A204.1 (cell line): ENCODE measurements around the gene CDC20.

Experiments used
- FAIRE-seq: peaks from 2 replicates; lab custom pipeline; 2012; peaks lifted over from hg19 to GRCh38; lab: Jason Lieb, UNC

Gene CDC20

DNA sequence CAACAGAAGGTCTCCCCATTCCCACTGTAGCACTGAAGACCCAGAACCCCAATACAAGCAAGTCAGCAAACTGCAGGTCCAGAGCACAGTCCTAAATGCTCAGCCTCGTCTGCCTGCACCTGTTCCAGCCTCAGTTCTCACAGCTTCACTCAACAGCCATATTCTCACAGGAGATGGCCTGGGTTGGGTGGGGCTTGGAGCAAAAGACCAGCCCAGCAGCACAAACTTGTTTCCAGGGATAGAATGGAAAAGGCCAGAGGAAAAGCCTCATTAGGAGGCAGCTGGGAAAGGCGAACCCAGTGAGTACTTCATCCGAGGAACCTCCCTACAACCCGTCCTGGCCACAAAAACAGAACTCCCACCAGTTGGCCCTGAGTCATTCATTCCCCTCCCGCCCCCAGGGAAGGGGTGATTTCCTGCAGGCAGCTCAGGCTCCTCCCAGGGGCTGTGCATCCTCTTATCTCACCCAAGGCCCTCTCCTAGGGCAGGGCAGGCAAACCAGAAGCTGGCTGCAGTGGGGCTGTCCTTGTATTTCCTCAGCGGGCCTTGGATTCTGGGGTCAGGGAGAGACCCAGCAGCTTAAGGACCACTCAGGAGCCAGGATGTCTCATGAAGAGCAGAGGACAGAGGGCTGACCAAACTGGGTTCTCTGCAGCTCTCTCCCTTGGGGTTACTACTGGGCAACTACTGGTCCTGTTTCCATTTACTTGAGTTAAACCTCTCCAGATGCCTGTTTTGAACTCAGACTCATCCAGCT lies 28.6 kb upstream of the CDC20 start:
- no peak for FAIRE-seq

- no peak for FAIRE-seq
Observed at GRCh38 chr1:43331688-43332087, 27.1 kb upstream of the CDC20 start.

DNA sequence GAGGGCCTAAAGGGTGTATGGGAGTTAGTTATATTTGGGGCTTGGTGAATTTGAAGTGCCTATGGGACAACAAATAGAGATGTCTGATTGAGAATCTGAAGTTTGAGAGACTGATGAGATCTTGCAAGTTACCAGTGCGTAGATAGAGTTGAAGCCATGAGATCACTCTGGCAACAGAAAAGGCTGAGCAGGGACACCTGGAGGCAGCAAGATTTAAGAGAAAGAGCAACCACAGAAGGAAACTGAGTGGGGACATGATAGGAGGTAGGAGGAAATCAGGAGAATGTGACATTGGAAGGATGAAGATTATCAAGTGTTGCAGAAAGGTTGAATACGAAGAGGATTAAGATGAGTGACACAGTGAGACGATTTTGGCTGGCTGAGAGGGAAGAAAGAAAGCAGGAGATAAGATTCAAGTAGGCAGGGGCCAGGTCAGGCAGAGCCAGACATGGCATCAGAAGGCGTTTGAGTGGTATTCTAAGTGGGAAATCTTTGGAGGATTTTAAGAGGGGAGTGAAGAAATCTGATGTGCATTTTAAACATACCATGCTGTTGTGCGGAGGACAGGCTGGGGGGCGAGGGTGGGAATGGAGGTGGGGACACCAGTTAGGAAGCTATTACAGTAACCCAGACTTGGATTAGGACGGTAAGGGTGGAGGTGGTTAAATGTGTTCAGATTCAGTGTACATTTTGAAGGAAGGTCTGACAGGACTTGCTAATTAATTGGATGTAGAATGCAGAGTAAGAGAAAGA lies 24.2 kb upstream of the CDC20 start:
- no peak for FAIRE-seq

DNA sequence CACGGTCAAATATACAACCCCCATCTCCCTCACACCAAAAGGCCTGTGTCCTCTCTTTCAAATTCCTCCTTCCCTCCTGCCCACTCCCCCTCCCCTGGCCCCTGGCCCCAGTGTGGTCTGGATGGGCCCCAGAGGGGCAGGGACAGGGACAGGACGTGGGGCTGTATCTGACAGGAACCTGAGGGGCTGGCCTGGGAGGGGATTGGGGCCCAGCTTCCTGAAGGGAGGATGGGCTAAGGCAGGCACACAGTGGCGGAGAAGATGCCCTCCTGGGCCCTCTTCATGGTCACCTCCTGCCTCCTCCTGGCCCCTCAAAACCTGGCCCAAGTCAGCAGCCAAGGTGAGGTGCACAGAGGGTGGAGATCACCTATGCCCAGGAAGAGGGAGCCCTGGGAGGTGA lies 21.2 kb upstream of the CDC20 start, which contains the start of gene MPL:
Gene MPL, plus strand, starts transcription at position 231 of the 400 bp plus-strand sequence. Its CDS starts 31 bp downstream, at position 262.
- FAIRE-seq, result no peak

DNA sequence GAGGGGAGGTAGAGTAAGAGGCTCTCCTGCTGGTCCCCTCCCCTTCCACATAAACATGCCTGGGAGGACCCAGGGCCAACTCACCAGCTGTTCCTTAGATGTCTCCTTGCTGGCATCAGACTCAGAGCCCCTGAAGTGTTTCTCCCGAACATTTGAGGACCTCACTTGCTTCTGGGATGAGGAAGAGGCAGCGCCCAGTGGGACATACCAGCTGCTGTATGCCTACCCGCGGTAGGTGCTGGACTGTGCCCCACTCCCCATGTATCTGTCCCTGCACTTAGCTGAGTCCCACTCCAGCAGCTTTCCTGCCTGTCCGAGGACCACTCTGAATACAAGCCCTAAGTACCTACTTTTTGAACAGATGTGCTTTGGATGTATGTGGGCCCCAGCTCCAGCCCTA lies 20.8 kb upstream of the CDC20 start:
- FAIRE-seq, result no peak

DNA sequence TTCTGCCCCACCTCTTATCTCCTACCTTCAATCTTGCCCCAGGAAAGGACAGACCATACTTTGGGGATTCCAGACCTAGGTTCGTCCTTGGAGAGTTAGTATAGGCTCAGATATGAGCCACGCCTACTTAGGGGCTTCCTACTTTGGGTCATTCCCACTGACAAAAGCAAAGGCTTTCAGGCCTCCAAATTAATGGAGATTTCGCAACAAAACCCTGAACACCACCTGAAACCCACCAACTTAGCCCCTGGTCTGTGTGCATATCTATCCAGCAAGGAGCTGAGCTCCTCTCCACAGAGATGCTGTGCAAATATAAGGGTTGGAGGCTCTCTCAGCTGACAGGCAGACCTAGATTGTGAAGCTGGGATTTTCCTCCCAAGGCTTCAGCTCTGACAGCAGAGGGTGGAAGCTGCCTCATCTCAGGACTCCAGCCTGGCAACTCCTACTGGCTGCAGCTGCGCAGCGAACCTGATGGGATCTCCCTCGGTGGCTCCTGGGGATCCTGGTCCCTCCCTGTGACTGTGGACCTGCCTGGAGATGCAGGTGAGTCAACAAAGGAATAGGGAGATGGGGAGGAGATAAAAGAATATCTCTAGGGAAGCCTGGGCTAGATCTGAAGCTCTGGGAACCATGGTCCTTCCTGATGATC lies 19.1 kb upstream of the CDC20 start:
- FAIRE-seq, result no peak

DNA sequence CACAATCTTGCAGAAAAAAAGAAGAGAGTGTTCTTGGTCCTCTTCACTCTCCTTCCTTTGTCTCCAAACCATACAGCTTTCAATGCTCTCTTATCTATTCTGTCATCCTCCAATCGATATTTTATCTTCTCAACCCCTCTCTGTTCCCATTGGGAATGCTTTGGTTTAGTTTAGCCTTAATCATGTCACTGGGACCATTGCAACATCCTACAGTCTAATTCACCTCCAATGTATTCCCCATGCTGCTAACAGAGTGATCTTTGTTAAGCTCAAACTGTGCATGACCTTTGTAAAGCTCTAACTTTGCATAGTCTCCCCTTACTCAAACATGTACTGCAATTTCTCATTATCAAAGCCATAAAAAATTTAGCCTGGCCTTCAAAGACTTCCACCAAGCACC lies 18.2 kb upstream of the CDC20 start:
- no peak for FAIRE-seq

- no peak for FAIRE-seq
Observed at GRCh38 chr1:43344267-43344850, 14.4 kb upstream of the CDC20 start.

DNA sequence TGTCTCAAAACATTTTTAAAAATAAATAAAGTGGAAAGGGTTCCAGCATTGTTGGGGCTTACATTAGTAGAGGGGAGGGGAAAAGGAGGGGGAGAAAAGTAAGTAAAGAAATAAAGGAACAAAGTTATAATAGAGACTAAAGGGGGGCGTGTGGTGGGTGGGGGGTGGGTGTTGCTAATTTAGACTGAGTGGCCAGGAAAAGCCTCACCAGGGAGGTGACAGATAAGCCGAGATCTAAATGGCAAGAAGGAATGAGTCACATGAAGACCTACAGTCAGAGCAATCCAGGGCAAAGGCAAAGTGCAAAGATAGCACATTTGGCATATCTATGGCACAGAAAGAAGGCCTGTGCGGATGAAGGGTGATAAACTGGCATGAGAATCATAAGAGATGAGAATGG lies 13.7 kb upstream of the CDC20 start:
- FAIRE-seq, result no peak

GRCh38 chr1:43346636-43347035 lies 12.1 kb upstream of the CDC20 start:
- FAIRE-seq, result no peak

DNA sequence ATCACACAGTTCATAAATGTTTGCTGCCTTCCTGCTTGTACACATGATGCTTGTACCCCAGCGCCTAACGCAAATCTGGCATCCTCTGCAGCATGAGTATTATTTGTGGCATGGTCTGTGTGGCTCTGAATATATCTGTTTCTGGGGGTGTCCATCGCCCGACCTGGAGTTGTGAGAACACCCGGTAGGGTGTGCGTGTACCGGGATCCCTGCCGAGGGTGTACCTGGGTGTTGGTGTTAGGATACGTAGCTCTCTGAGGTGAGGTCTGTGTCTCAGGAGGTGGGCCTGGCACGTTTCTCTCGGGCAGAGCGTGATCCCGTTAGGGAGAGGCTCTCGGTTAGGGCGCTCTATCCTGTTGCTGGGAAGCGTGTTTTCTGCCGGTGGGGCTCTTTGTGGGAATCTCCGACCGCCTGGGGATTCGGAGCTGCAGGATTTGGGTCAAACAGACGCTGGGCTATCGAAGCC lies 10.4 kb upstream of the CDC20 start:
- FAIRE-seq, result no peak

DNA sequence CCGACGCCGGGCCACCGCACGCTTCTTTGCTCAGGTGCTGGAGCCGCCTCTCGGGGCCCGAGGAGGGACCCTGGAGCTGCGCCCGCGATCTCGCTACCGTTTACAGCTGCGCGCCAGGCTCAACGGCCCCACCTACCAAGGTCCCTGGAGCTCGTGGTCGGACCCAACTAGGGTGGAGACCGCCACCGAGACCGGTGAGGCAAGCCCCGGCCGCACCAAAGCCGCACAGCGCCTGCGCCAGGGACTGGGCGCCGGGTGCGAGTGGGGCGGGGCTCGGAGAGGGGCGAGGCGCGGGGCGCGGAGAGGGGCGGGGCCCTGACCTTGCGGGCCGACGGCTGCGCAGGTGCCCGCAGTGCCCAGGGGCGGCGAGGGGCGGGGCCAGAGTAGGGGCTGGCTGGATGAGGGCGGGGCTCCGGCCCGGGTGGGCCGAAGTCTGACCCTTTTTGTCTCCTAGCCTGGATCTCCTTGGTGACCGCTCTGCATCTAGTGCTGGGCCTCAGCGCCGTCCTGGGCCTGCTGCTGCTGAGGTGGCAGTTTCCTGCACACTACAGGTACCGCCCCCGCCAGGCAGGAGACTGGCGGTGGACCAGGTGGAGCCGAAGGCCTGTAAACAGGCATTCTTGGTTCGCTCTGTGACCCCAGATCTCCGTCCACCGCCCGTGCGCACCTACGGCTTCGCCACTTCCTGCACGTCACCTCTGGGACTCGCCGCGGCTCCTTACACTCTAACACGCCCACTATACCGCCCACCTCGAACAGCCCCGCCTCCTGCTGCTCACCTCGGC lies 9.8 kb upstream of the CDC20 start:
- no peak for FAIRE-seq

GRCh38 chr1:43349594-43350306 lies 9.0 kb upstream of the CDC20 start:
- FAIRE-seq, result no peak

GRCh38 chr1:43350976-43351375 lies 7.8 kb upstream of the CDC20 start:
- no peak for FAIRE-seq

GRCh38 chr1:43351421-43352350 lies 7.1 kb upstream of the CDC20 start:
- FAIRE-seq, result no peak

DNA sequence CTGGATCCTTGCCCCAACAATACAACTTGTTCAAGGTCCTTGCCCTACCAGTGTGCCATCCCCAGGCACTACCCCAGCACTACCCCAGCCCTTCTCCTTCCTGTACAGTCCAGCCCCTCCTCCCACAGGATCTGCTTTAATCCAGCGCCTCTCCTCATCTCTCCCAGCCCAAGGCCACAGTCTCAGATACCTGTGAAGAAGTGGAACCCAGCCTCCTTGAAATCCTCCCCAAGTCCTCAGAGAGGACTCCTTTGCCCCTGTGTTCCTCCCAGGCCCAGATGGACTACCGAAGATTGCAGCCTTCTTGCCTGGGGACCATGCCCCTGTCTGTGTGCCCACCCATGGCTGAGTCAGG lies 6.5 kb upstream of the CDC20 start:
- FAIRE-seq, result no peak

DNA sequence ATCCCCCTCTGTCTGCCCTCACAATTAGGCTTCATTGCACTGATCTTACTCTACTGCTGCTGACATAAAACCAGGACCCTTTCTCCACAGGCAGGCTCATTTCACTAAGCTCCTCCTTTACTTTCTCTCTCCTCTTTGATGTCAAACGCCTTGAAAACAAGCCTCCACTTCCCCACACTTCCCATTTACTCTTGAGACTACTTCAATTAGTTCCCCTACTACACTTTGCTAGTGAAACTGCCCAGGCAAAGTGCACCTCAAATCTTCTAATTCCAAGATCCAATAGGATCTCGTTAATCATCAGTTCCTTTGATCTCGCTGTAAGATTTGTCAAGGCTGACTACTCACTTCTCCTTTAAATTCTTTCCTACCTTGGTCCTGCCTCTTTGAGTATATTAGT lies 5.9 kb upstream of the CDC20 start:
- no peak for FAIRE-seq

DNA sequence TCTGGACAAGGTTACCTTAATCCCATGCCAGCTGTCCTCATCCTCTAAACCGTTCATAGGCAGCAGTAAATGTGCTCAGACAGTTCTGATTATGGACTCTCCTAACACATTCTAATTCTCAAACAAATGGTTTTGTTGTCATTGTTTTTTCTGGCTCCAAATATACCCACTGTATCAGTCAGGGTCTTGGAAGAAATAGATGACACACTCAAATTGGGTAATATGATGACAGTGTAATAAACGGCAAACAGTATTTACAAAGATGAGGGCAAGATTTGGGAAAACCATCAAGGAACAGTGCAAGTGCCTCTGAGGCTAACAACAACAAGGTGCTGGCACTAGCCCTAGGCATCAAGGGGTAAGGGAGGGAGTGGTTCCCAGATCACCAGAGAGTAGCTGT lies 4.3 kb upstream of the CDC20 start:
- FAIRE-seq, result no peak

DNA sequence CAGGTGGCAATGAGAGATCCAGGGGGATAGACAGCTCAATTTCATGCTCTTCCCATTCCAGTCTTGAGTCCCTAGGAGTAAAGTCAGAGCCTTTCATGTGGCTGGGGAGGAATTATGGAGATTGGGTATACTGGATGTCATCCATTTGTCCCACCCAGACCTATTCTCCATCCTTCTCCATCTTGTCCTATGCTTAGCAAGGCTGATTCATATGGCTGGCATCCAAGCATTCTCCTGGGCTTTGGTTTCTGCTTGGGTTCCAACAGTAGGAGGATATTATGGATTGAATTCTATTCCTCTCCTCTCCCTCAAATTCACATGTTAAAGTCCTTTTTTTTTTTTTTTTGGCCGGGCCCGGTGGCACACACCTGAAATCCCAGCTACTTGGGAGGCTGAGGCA lies 3.8 kb upstream of the CDC20 start:
- FAIRE-seq, result no peak

GRCh38 chr1:43357251-43357650 lies 1.5 kb upstream of the CDC20 start:
- no peak for FAIRE-seq
